Keratinocyte (primary cell): Measurements from ENCODE around the gene RNF123. TPM values are rescaled to one million over a fixed set of nuclear protein-coding genes. Genes with fewer than 3 reads are reported as not detected.

Experiments used
- DNase-seq: peaks from one replicate; pipeline ENCODE4 v3.0.0-alpha.2; 2011; ENCODE audit warnings: low read depth, missing footprints, low spot score
- FAIRE-seq: peaks from 2 replicates; lab custom pipeline; 2011; peaks lifted over from hg19 to GRCh38; lab: Jason Lieb, UNC
- H2AFZ ChIP-seq: 2 replicates; pipeline ENCODE4 v1.6.0; 2012; ENCODE audit warnings: low read length, control low read depth, inconsistent platforms; ENCODE audit not compliant: control insufficient read depth
- H3K27ac ChIP-seq: 2 replicates; pipeline ENCODE4 v1.5.1; 2011; ENCODE audit warnings: low read length; ENCODE audit not compliant: control insufficient read depth, insufficient read depth
- H3K27me3 ChIP-seq: 3 replicates; pipeline ENCODE4 v1.6.0; 2011; ENCODE audit warnings: low read length; ENCODE audit not compliant: control insufficient read depth, insufficient read depth; ENCODE audit errors: extremely low read depth
- H3K36me3 ChIP-seq, 2 experiments: 2 replicates in 1 of 2; 3 replicates in 1 of 2; pipeline ENCODE4 v1.5.1; 2011; ENCODE audit warnings: low read length in 2 of 2, mild to moderate bottlenecking in 1 of 2; ENCODE audit not compliant: control insufficient read depth in 2 of 2, insufficient read depth in 2 of 2; ENCODE audit errors: extremely low read depth in 1 of 2
- H3K4me1 ChIP-seq: 3 replicates; pipeline ENCODE4 v1.5.1; 2011; ENCODE audit warnings: low read length; ENCODE audit not compliant: control insufficient read depth, insufficient read depth; ENCODE audit errors: extremely low read depth
- H3K4me2 ChIP-seq: 3 replicates; pipeline ENCODE4 v1.6.0; 2011; ENCODE audit warnings: low read depth, low read length; ENCODE audit not compliant: control insufficient read depth, insufficient read depth; ENCODE audit errors: extremely low read depth
- H3K4me3 ChIP-seq, 3 experiments: fragments of 200-600 bp in 1 of 3; sonication (generic) in 1 of 3; 2 replicates in 2 of 3; 3 replicates in 1 of 3; pipeline ENCODE4 v1.5.1; 2011 to 2016; ENCODE audit warnings: low read length in 3 of 3, mild to moderate bottlenecking in 3 of 3, control low read depth in 2 of 3, inconsistent platforms in 1 of 3, low read depth in 1 of 3, mixed read lengths in 1 of 3, mixed run types in 1 of 3, moderate library complexity in 1 of 3; ENCODE audit not compliant: control insufficient read depth in 2 of 3, insufficient read depth in 2 of 3; ENCODE audit errors: extremely low read depth in 1 of 3
- H3K79me2 ChIP-seq: 2 replicates; pipeline ENCODE4 v1.6.0; 2012; ENCODE audit warnings: low read length; ENCODE audit not compliant: control insufficient read depth, insufficient read depth
- H3K9ac ChIP-seq: 3 replicates; pipeline ENCODE4 v1.6.0; 2011; ENCODE audit warnings: low read length; ENCODE audit not compliant: control insufficient read depth, insufficient read depth; ENCODE audit errors: extremely low read depth
- H3K9me1 ChIP-seq: 3 replicates; pipeline ENCODE4 v1.6.0; 2011; ENCODE audit warnings: low read length; ENCODE audit not compliant: control insufficient read depth, insufficient read depth; ENCODE audit errors: extremely low read depth
- H3K9me3 ChIP-seq: 2 replicates; pipeline ENCODE4 v1.5.1; 2012; ENCODE audit warnings: low read depth, low read length; ENCODE audit not compliant: control insufficient read depth
- H4K20me1 ChIP-seq: 3 replicates; pipeline ENCODE4 v1.6.0; 2011; ENCODE audit warnings: low read length; ENCODE audit not compliant: control insufficient read depth, insufficient read depth; ENCODE audit errors: extremely low read depth
- CTCF ChIP-seq, 3 experiments: IDR thresholded peaks in 1 of 3; conservative IDR thresholded peaks in 1 of 3; optimal IDR thresholded peaks in 1 of 3; 2 replicates in 2 of 3; 3 replicates in 1 of 3; pipeline versions ENCODE3 to v1.5.1; 2011; ENCODE audit warnings: low read length in 3 of 3, mild to moderate bottlenecking in 3 of 3, moderate library complexity in 2 of 3, control low read depth in 1 of 3, inconsistent platforms in 1 of 3; ENCODE audit not compliant: insufficient read depth in 2 of 3; ENCODE audit errors: extremely low read depth in 1 of 3
- EZH2 ChIP-seq: IDR thresholded peaks from one replicate; pipeline ENCODE4 v1.6.1; 2012; ENCODE audit warnings: inconsistent platforms, mild to moderate bottlenecking, low read length, moderate library complexity
- dilution Hi-C: fragments of 300-500 bp; cut with MboI; formaldehyde crosslinking; loops from one replicate; pipeline ENCODE4 v1.7.0; 2020; ENCODE audit warnings: low sequenced_read_pairs; ENCODE audit not compliant: extremely low pct_ligation_motif_present
- polyA plus RNA-seq, 5 experiments: library from polyadenylated mRNA; depleted of rRNA in 3 of 5; stranded (reverse) in 3 of 5; stranded (forward) in 1 of 5; unstranded in 1 of 5; fragments of >200 nt; gene quantifications; 1 replicate in 1 of 5; 2 replicates in 3 of 5; 3 replicates in 1 of 5; pipeline versions ENCODE4 v1.2.1 to v1.2.3, GENCODE V29; 2011 to 2012; ENCODE audit warnings: missing spikeins in 2 of 5, low read depth in 1 of 5, low replicate concordance in 1 of 5

RNF123 gene
- polyA plus RNA-seq, 1 donor (not counting 4 experiments of a cell fraction or from before 2014, with no cell fraction given): 18.1 TPM

DNA sequence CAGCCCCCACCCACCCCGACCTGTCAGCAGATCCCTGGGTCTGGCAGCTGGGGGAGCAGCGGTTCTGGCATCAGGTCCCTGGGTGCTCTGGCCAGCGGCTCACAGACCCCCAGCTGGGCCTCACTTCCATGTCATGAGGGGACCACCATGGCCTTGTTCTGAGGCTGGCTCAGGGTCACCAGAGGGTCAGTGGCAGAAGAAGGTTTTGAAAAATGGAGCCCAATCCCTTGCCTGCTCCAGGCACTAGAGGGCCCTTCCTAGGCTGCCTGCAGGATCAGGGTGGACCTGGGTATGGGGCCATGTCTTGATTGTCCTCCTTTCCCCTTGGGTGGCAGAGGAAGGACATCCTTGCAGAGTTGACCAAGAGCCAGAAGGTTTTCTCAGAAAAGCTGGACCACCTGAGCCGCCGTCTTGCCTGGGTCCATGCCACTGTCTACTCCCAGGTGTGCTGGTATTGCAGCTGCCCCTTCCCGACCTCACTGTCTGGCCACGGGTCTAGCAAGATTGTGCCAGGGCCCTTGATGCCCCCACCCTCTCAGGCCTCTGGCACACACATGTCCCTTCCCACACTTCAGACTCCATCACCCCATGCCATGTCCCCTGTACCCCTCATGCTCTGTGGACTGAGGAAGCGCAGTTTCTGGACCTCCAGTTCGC, 17.2 kb downstream of the RNF123 start:
- H3K79me2 ChIP-seq: no peaks in the 10 kb centered on the region
- dilution Hi-C loops: no loop called here
- TF ChIP-seq EZH2 (no peak), CTCF (optimal IDR thresholded peaks at IDR 0.05 in 1 of 3, IDR thresholded peaks at IDR 0.05 in 1 of 3, conservative IDR thresholded peaks at IDR 0.05 in 1 of 3; ENCODE audit: extremely low read depth in 1 of 3, insufficient read depth in 2 of 3, low read length in 3 of 3) (no peak)
- H3K4me2 ChIP-seq: no peak overlapping the region
- FAIRE-seq (no peak), DNase-seq (no peak)
- peaks cover 15 to 32% of the 10 kb centered on the region in 2 experiments for H3K36me3 ChIP-seq
- no peaks in the 10 kb centered on the region for H3K9me3 ChIP-seq
- no peak overlapping the region for H2AFZ ChIP-seq
- no peaks in the 10 kb centered on the region for H3K27me3 ChIP-seq
- H4K20me1 ChIP-seq: no peaks in the 10 kb centered on the region
- H3K9me1 ChIP-seq: no peaks in the 10 kb centered on the region
- H3K9ac ChIP-seq: no peak overlapping the region
- no peak overlapping the region for H3K4me3 ChIP-seq
- H3K27ac ChIP-seq: no peak overlapping the region
- peaks cover 4% of the 10 kb centered on the region for H3K4me1 ChIP-seq

DNA sequence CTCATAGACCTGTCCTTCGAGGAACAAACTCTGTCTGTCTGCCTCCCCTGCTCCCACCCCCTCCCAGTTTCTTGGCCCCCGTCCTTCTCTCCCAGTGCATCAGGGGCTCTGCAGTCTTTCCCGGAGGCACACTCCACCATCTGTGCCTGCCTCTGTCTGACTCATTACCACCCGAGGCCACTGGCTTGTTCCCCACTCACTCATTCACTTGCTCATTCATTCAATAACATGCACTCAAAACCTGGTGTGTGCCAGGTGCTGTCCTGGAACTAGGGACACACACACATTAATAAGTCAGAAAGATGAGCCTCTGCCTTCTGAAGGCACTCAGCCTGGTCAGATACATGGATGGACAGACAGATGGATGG, 17.7 kb downstream of the RNF123 start:
- peaks cover 4% of the 10 kb centered on the region for H3K4me1 ChIP-seq
- no peak for FAIRE-seq
- no peaks in the 10 kb centered on the region for H3K9me3 ChIP-seq
- no peak overlapping the region for H3K4me2 ChIP-seq
- H3K27me3 ChIP-seq: no peaks in the 10 kb centered on the region
- H3K9ac ChIP-seq: no peak overlapping the region
- H3K36me3 ChIP-seq: peaks cover 10 to 30% of the 10 kb centered on the region in 2 experiments
- no peaks in the 10 kb centered on the region for H4K20me1 ChIP-seq
- TF ChIP-seq EZH2 (no peak), CTCF (optimal IDR thresholded peaks at IDR 0.05 in 1 of 3, IDR thresholded peaks at IDR 0.05 in 1 of 3, conservative IDR thresholded peaks at IDR 0.05 in 1 of 3; ENCODE audit: extremely low read depth in 1 of 3, insufficient read depth in 2 of 3, low read length in 3 of 3) (no peak)
- no peak overlapping the region for H2AFZ ChIP-seq
- no peaks in the 10 kb centered on the region for H3K9me1 ChIP-seq
- no peak for DNase-seq
- H3K79me2 ChIP-seq: no peaks in the 10 kb centered on the region
- dilution Hi-C loops: no loop called here
- H3K27ac ChIP-seq: no peak overlapping the region
- H3K4me3 ChIP-seq: no peak overlapping the region
